K562 (cell line): Measurements from ENCODE around the gene SNPH. TPM values are rescaled to one million over a fixed set of nuclear protein-coding genes. Genes with fewer than 3 reads are reported as not detected.

Experiments used
- CBFA2T2 ChIP-seq: fragments of 450-650 bp; conservative IDR thresholded peaks from 2 replicates; pipeline ENCODE4 v1.6.1; 2017; ENCODE audit warnings: mild to moderate bottlenecking
- COPS2 ChIP-seq: fragments of 450-650 bp; conservative IDR thresholded peaks from 2 replicates; pipeline ENCODE4 v1.6.1; 2016; ENCODE audit warnings: mild to moderate bottlenecking, moderate library complexity
- CTBP1 ChIP-seq: fragments of 450-650 bp; IDR thresholded peaks from 2 replicates; pipeline ENCODE4 v1.6.1; 2016; ENCODE audit warnings: borderline replicate concordance
- DIDO1 ChIP-seq: fragments of 450-650 bp; IDR thresholded peaks from 2 replicates; pipeline ENCODE4 v1.6.1; 2016; ENCODE audit warnings: low read depth, missing biosample characterization, missing genetic modification characterization
- ELF1 ChIP-seq: fragments of 200-800 bp; sonication (Bioruptor generic); IDR thresholded peaks from 2 replicates; pipeline ENCODE4 v1.6.1; 2016; ENCODE audit warnings: missing genetic modification characterization, missing compliant biosample characterization
- EWSR1 ChIP-seq: fragments of 450-650 bp; IDR thresholded peaks from 2 replicates; pipeline ENCODE4 v1.6.1; 2018; ENCODE audit warnings: borderline replicate concordance, mild to moderate bottlenecking, low read depth, moderate library complexity; ENCODE audit not compliant: partially characterized antibody
- FOS ChIP-seq: IDR thresholded peaks from 3 replicates; pipeline ENCODE4 v1.6.1; 2011; ENCODE audit not compliant: insufficient read length; ENCODE audit errors: extremely low read depth
- FUS ChIP-seq: fragments of 200-400 bp; formaldehyde crosslinking; optimal IDR thresholded peaks from 2 replicates; pipeline ENCODE3; 2017; ENCODE audit warnings: low read depth, low read length
- HLTF ChIP-seq: fragments of 450-650 bp; IDR thresholded peaks from 2 replicates; pipeline ENCODE4 v1.6.1; 2016
- HMG20B ChIP-seq: fragments of 250-450 bp; sonication (Bioruptor Pico); IDR thresholded peaks from 2 replicates; pipeline ENCODE4 v1.5.0; 2021; ENCODE audit warnings: mild to moderate bottlenecking
- LARP7 ChIP-seq: fragments of 450-650 bp; IDR thresholded peaks from 2 replicates; pipeline ENCODE4 v1.6.1; 2016
- MYC ChIP-seq, 2 experiments: fragments of 250-450 bp in 1 of 2; sonication (Bioruptor Pico) in 1 of 2; IDR thresholded peaks; 2 replicates each; pipeline versions ENCODE4 v1.5.1 to v1.6.1; 2012 to 2021; ENCODE audit warnings: low read depth in 2 of 2, borderline replicate concordance in 1 of 2, improper control_type of control experiment in 1 of 2, low read length in 1 of 2, mild to moderate bottlenecking in 1 of 2, moderate library complexity in 1 of 2
- NFE2L1 ChIP-seq: fragments of 450-650 bp; IDR thresholded peaks from 2 replicates; pipeline ENCODE4 v1.6.1; 2016; ENCODE audit warnings: missing genetic modification characterization, low read depth, mild to moderate bottlenecking, missing compliant biosample characterization, moderate library complexity, borderline replicate concordance
- NR1H2 ChIP-seq: sonication (generic); formaldehyde crosslinking; IDR thresholded peaks from 2 replicates; pipeline ENCODE4 v1.4.0; 2020; ENCODE audit warnings: mild to moderate bottlenecking, missing genetic modification reagents
- PHF20 ChIP-seq: fragments of 450-650 bp; IDR thresholded peaks from 2 replicates; pipeline ENCODE4 v1.6.1; 2018; ENCODE audit not compliant: partially characterized antibody
- POLR2AphosphoS2 ChIP-seq: IDR thresholded peaks from 2 replicates; pipeline ENCODE4 v1.6.1; 2012; ENCODE audit warnings: low read length, improper control_type of control experiment
- POLR2B ChIP-seq: fragments of 450-650 bp; IDR thresholded peaks from 2 replicates; pipeline ENCODE4 v1.6.1; 2018; ENCODE audit warnings: low read depth; ENCODE audit not compliant: partially characterized antibody
- RAD21 ChIP-seq, 2 experiments: fragments of 250-450 bp in 1 of 2; fragments of 450-650 bp in 1 of 2; sonication (Bioruptor Pico) in 1 of 2; formaldehyde crosslinking in 1 of 2; IDR thresholded peaks in 1 of 2; conservative IDR thresholded peaks in 1 of 2; 2 replicates each; pipeline versions ENCODE4 v1.4.0 to v1.8.0; 2020 to 2022; ENCODE audit warnings: mild to moderate bottlenecking in 2 of 2, moderate library complexity in 1 of 2
- RB1 ChIP-seq: fragments of 450-650 bp; IDR thresholded peaks from 2 replicates; pipeline ENCODE4 v1.6.1; 2017; ENCODE audit warnings: low read depth, mild to moderate bottlenecking
- RBM14 ChIP-seq: fragments of 200-400 bp; formaldehyde crosslinking; IDR thresholded peaks from 2 replicates; pipeline ENCODE4 v1.6.1; 2018; ENCODE audit warnings: low read depth, mild to moderate bottlenecking, low read length, moderate library complexity, borderline replicate concordance; ENCODE audit not compliant: insufficient read depth
- RHOXF2B ChIP-seq: fragments of 250-450 bp; sonication (Bioruptor Pico); conservative IDR thresholded peaks from 2 replicates; pipeline ENCODE4 v1.5.1; 2021
- SMARCB1 ChIP-seq: IDR thresholded peaks from 2 replicates; pipeline ENCODE4 v1.6.1; 2011; ENCODE audit warnings: improper control_type of control experiment, low read depth; ENCODE audit not compliant: insufficient read length
- SMARCE1 ChIP-seq: fragments of 450-650 bp; IDR thresholded peaks from 2 replicates; pipeline ENCODE4 v1.7.1; 2016; ENCODE audit warnings: mild to moderate bottlenecking
- SNIP1 ChIP-seq: fragments of 450-650 bp; IDR thresholded peaks from 2 replicates; pipeline ENCODE4 v1.7.1; 2017; ENCODE audit warnings: low read depth, mild to moderate bottlenecking
- TSC22D4 ChIP-seq: fragments of 450-650 bp; IDR thresholded peaks from 2 replicates; pipeline ENCODE4 v1.6.1; 2016; ENCODE audit warnings: missing genetic modification characterization, missing biosample characterization, control low read depth
- ZNF77 ChIP-seq: fragments of 250-450 bp; sonication (Bioruptor Pico); IDR thresholded peaks from 2 replicates; pipeline ENCODE4 v1.5.0; 2020
- polyA plus RNA-seq, 8 experiments: library from polyadenylated mRNA; depleted of rRNA in 4 of 8; stranded (reverse) in 5 of 8; unstranded in 3 of 8; fragments of >200 nt; fragmentation: Nextera tagmentation in 2 of 8; fragmentation: Illumina TruSeq in 1 of 8; extraction: Ambion mirVana in 2 of 8; extraction: Trizol in 1 of 8; gene quantifications; 2 replicates each; pipeline versions ENCODE4 v1.2.1 to v1.2.3, GENCODE V29; 2011 to 2014; ENCODE audit warnings: inconsistent platforms in 1 of 8, missing spikeins in 1 of 8
- total RNA-seq, 7 experiments: library from RNA; depleted of rRNA in 6 of 7; stranded (reverse); fragments of >200 nt in 6 of 7; fragmentation: Illumina TruSeq in 2 of 7; extraction: Trizol in 2 of 7; gene quantifications; 2 replicates each; pipeline versions ENCODE4 v1.2.1 to v1.2.3, GENCODE V29; 2011 to 2021; ENCODE audit warnings: low replicate concordance in 1 of 7
- TF ChIP-seq, protein P1 (sequence below): IDR thresholded peaks from 3 replicates; pipeline ENCODE4 v1.6.1; 2011; ENCODE audit warnings: borderline replicate concordance, mild to moderate bottlenecking; ENCODE audit not compliant: insufficient read length, insufficient read depth
- TF ChIP-seq, protein P2 (sequence below): sonication (generic); formaldehyde crosslinking; IDR thresholded peaks from 2 replicates; pipeline ENCODE4 v1.8.0; 2022; ENCODE audit warnings: missing genetic modification reagents, mild to moderate bottlenecking, moderate library complexity, borderline replicate concordance

SNPH gene
- total and polyA plus RNA-seq, 9 of the 15 experiments (the other 6 are each of a cell fraction or from before 2014, with no cell fraction given), result 0.03 to 4.2 (median 1.4) TPM

DNA sequence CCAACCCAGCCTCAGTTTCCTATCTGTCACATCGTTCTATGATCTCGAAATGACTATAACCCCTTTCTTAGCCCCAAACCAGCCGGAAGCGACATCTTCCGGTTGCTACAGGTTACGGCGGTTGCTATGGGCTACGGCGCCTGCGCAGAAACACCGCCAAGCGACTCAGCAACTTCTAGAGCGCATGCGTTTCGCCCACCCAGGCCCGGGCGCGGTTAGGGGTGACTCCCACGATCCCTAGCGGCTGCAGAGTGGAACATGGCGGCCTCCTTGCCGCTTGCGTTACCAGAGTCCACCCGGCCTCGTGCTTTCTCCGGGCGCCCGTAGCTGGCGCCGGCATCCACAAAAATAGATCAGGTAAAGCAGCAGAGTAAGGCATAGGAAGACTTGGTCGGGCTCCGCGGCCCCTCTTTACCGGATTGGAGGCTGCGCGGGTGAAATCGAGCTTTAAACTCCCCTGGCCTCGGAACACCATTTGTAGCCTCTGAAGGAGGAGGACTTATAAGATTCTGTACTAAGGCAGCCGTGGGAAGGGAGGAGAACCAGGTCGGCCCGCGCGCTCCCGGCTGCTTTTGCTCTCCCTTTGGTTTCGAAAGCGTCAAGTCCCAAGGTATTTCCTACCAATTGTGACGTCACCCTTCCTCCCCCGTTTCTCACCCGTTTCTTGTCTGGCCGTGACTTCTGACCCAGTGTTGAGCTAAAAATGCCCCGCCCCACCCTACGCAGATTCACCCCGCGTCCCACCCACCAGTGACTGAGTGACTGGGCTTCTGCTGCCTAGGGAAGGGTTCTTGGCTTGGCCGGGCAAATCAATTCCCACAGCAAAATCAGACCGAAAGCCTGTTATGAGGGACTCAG is 59.3 kb downstream of the SNPH start (continued):
- TF ChIP-seq FUS, result no peak
- TF ChIP-seq MYC (IDR thresholded peaks at IDR 0.05; ENCODE audit: low read depth, low read length), result peak; percentile 95
- TF ChIP-seq MYC (CRISPR knock-in tag; IDR thresholded peaks at IDR 0.05; ENCODE audit: borderline replicate concordance, low read depth), result peak; percentile 93
- TF ChIP-seq HMG20B (CRISPR knock-in tag), result no peak
- TF ChIP-seq FOS, result no peak
- no peak for TF ChIP-seq POLR2AphosphoS2
- no peak for TF ChIP-seq RAD21 (CRISPR knock-in tag; conservative IDR thresholded peaks at IDR 0.05 in 1 of 2, IDR thresholded peaks at IDR 0.05 in 1 of 2)
- peak; percentile 13; the same call in 1 of the 2 replicates for TF ChIP-seq CTBP1
- TF ChIP-seq POLR2B, result peak; percentile 90
- TF ChIP-seq SMARCE1, result peak; percentile 41; the same call in 1 of the 2 replicates
- TF ChIP-seq SNIP1, result no peak
- no peak for TF ChIP-seq CBFA2T2
- peak; percentile 26; the same call in 1 of the 2 replicates for TF ChIP-seq RB1
- TF ChIP-seq SMARCB1, result no peak
- TF ChIP-seq COPS2, result no peak
- TF ChIP-seq PHF20, result peak; percentile 56
- no peak for TF ChIP-seq LARP7
- TF ChIP-seq RHOXF2B (CRISPR knock-in tag), result no peak
- TF ChIP-seq TSC22D4 (tag), result no peak
- peak; percentile 34; the same call in 1 of the 2 replicates for TF ChIP-seq DIDO1
- no peak for TF ChIP-seq ZNF77
- no peak for TF ChIP-seq NFE2L1 (tag)
- no peak for TF ChIP-seq HLTF
- TF ChIP-seq, protein P1, sequence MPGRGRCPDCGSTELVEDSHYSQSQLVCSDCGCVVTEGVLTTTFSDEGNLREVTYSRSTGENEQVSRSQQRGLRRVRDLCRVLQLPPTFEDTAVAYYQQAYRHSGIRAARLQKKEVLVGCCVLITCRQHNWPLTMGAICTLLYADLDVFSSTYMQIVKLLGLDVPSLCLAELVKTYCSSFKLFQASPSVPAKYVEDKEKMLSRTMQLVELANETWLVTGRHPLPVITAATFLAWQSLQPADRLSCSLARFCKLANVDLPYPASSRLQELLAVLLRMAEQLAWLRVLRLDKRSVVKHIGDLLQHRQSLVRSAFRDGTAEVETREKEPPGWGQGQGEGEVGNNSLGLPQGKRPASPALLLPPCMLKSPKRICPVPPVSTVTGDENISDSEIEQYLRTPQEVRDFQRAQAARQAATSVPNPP, result no peak
- no peak for TF ChIP-seq NR1H2 (CRISPR knock-in tag)
- TF ChIP-seq, protein P2, sequence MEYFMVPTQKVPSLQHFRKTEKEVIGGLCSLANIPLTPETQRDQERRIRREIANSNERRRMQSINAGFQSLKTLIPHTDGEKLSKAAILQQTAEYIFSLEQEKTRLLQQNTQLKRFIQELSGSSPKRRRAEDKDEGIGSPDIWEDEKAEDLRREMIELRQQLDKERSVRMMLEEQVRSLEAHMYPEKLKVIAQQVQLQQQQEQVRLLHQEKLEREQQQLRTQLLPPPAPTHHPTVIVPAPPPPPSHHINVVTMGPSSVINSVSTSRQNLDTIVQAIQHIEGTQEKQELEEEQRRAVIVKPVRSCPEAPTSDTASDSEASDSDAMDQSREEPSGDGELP (CRISPR knock-in tag), result peak; percentile 64; the same call in 1 of the 2 replicates
- no peak for TF ChIP-seq RBM14
- TF ChIP-seq EWSR1, result no peak
- TF ChIP-seq ELF1, result peak; percentile 74; the same call in 1 of the 2 replicates
